HG02763 (cell line): ENCODE measurements around the gene SYPL1.
A peak's percentile ranks its signal among the peaks of the same experiment; 100 is the strongest.

Experiments used
- ATAC-seq: cut with Tn5 transposase; IDR thresholded peaks from one replicate; pipeline ENCODE4 v1.9.1; 2021; ENCODE audit warnings: mild to moderate bottlenecking, moderate library complexity; ENCODE audit not compliant: unreplicated experiment

The SYPL1 gene

GRCh38 chr7:106095634-106096033, 16.5 kb downstream of the SYPL1 start:
- ATAC-seq = no peak

DNA sequence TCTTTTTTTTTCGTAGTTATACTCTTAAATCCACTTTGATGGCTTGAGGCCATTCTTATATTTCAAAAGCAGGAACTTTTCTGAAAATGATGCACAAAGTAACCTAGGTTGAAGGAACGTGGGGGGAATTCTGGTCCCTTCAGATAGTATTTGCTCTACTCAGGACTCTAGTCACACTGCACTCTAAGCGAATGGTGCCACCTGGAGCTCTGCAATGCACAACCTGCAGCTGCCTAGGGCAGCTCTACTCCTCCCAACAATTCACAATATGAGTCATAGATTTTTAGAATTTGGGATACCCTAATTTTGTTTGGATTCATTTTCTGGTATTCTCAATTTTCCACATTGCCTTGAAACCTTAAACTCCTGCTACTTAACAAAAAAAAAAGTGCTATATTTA, 17.3 kb downstream of the SYPL1 start:
- ATAC-seq = no peak

DNA sequence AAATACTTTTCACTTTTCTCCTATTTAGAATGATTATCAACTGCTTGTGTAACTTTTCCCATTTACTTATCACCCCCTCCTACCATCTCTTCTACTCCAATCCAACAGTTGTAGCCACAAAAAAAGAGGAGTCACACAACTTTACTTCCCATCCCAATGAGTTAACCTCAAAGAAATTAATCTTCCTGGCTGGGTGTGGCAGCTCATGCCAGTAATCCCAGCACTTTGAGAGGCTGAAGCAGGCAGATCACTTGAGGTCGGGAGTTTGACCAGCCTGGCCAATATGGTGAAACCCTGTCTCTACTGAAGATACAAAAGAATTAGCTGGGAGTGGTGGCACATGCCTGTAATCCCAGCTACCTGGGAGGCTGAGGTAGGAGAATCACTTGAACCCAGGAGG, 19.9 kb downstream of the SYPL1 start:
- ATAC-seq = no peak

GRCh38 chr7:106089647-106090046, 22.5 kb downstream of the SYPL1 start:
- ATAC-seq = peak; percentile 87

- no peak for ATAC-seq
Observed at GRCh38 chr7:106088014-106088413, 24.1 kb downstream of the SYPL1 start.

DNA sequence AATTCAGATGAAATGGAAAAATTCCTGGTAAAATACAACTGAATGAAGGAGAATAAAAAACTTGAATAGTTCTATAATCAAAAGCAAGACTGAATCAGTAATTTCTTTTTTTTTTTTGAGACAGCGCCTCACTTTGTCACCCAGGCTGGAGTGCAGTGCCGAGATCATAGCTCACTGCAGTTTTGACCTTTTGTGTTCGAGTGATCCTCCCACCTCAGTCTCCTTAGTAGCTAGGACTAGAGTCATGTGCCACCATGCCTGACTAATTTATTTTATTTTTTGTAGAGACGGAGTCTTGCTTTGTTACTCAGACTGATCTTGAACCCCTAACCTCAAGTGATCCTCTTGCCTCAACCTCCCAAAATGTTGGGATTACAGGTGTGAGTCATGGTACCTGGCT, 26.1 kb downstream of the SYPL1 start:
- no peak for ATAC-seq

DNA sequence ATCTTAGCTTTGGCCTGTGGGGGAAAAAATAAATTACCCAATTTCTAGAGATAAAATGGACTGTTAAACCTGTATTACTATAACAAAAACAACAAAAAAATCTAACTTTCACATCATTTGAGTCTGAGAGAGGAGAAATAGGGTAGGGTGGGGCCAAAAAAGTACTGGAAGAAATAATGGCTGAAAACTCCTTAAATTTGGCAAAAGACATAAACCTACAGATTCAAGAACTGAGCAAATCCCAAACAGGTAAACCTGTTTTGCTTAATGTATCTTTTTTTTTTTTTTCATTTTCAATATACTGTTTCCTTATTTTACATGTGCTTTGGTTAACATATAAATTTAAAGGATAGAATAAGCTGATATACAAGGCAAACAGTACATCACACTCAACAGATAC, 27.1 kb downstream of the SYPL1 start:
- ATAC-seq = no peak

DNA sequence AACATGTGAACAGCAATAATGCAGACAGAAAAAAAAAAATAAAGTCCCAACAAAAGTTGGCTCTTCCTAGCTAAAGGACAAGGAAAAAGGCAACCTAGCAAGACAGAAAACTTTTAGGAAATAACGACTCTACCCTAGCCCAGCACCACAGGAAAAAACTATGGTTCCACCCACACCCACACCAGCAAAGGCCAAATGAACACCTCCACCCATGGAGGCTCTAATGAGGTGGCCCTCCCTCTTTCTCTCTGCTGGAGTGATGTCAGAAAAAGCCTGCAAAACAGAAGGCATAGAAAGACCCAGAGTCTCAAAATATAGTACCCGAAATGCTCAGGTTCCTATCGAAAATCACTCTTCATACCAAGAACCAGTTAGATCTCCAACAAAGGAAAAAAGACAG, 28.4 kb downstream of the SYPL1 start:
- no peak for ATAC-seq

DNA sequence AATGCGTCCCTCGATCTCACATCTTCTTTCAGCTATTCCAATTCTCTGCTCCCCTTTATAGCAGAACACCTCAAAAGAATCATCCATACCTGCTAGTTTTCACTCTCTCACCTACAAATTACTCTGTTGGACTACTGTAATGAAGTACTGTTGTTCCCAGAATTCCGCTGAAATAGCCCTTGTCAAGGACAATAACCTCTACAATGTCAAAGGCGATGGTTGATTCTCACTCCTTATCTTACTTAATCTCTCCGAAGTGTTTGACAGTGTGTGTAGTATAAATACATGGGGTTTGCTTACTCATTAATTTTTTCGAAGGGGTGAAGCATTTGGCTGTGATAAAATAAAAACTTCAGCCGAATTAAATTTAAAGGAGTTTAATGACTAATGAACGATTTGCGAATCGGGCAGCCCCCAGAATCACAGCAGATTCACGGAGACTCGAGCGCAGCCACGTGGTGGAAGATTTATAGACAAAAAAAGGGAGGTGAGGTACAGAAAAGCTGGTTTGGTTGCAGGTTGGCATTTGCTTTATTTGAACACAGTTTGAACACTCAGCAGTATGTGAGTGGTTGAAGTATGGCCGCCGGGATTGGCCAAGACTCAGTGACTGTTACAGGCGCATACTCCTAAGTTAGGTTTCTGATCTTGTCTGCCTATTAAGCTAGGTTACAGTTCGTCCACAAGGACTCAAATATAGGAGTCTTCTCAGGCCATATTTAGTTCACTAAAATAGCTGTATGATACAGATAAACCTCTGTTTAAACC, 29.8 kb downstream of the SYPL1 start:
- ATAC-seq = no peak

DNA sequence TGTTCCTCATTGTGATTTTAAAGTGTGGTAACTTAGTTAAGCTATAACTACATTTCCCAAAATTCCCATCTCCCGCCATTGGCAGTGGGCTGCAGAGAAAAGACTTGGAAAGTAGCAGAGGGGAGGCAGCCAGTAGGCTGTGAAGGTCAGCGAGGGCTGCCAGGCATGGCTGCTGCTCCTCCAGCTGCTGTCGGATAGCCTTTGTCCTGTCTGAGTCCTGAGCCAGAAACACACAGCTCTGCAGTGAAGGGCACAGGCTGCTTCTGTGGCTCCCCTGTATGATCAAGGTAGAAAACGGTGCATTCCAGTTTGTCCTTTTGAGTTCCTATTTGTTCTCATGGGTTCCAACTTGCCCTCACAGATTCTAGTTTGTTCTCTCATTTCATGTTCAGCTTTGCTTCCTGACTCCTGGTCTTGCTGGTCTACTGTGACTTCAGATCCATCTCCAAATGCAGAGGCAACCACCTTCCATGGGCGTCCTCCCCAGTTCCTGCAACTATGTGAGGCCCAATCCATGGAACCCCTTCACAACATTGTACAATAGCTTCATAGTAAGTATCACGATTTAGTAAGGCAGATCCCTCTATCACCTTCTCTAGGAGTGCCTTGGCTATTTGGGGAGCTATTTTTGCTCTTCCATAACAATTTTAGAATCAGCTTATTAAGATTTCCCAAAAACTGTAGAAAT, 31.7 kb downstream of the SYPL1 start:
- no peak for ATAC-seq

- ATAC-seq = no peak
Observed at GRCh38 chr7:106076537-106076936, 35.6 kb downstream of the SYPL1 start.

- ATAC-seq = no peak
Observed at GRCh38 chr7:106075937-106076336, 36.2 kb downstream of the SYPL1 start.

- no peak for ATAC-seq
Observed at GRCh38 chr7:106074257-106074656, 37.9 kb downstream of the SYPL1 start.

DNA sequence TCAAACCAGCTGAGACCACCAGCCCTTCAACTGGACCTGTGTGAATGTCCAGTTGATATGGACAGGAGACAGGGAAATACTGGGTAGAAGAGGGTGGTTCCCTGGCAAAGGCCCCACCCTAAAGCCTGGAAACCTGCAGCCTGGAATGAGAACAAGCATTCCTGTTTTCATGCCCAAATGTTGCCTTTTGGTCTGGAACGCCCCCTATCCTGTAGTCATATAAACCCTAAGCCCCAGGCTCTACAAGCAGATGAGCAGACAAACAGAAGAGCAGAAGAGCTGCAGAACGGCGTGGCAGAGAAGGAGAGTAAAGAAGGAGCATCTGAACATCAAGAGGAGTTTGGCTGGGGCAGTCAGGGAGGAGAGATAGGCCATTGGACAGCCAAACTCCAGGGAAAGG, 38.4 kb downstream of the SYPL1 start:
- ATAC-seq = no peak

DNA sequence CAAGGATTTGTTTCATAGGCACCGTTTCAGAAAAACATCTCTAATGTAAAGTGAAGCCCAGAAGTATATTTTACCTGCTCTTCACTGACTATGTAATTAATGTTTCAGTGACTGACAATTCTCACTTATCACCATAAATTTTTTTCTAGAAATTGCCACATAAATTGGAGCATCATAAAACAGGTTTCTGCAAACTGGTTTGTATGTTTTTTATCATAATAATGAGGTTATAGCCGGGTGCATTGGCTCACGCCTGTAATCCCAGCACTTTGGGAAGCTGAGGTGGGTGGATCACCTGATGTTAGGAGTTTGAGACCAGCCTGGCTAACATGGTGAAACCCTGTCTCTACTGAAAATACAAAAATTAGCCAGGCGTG, 39.4 kb downstream of the SYPL1 start:
- no peak for ATAC-seq

GRCh38 chr7:106071999-106072714, 40.0 kb downstream of the SYPL1 start:
- ATAC-seq = no peak

- ATAC-seq = peak; percentile 93
Observed at GRCh38 chr7:106071356-106071998, 40.6 kb downstream of the SYPL1 start.

- no peak for ATAC-seq
Observed at GRCh38 chr7:106070567-106071254, 41.4 kb downstream of the SYPL1 start.

- ATAC-seq = no peak
Observed at GRCh38 chr7:106070201-106070551, 41.9 kb downstream of the SYPL1 start.

- ATAC-seq = no peak
Observed at GRCh38 chr7:106069471-106070200, 42.5 kb downstream of the SYPL1 start.
